ENCODE measurements around the gene CNPPD1.

Gene CNPPD1

GRCh38 chr2:219176818-219177551 lies at the start of gene CNPPD1:
Gene CNPPD1, minus strand, starts transcription at chr2:219176925. Its CDS starts 97 bp downstream, at chr2:219176828.
- DNase-seq = peak; percentile 76 to 98 (median 85)
- intact Hi-C loops (cut with DNase I) = loop anchor here (2.0 to 5.0 kb wide), 3 partner anchors 16 to 120 kb away; partner anchors contain the start of genes DNAJB2 and NHEJ1

GRCh38 chr2:219225350-219225749 lies 48.6 kb upstream of the CNPPD1 start:
- intact Hi-C loops (cut with DNase I) = no loop called here

GRCh38 chr2:219223831-219224610 lies 47.3 kb upstream of the CNPPD1 start:
- intact Hi-C loops (cut with DNase I) = no loop called here
- peak in 1 of 10 donors; percentile 69 for DNase-seq

More at GRCh38 chr2:219225350-219225749, 48.6 kb upstream of the CNPPD1 start:
- no peak for DNase-seq

GRCh38 chr2:219221957-219222518 lies 45.3 kb upstream of the CNPPD1 start:
- intact Hi-C loops (cut with DNase I) = no loop called here
- DNase-seq = peak in 1 of 10 donors; percentile 61

GRCh38 chr2:219220652-219221402 lies 44.1 kb upstream of the CNPPD1 start:
- DNase-seq = peak in 1 of 10 donors; percentile 62
- intact Hi-C loops (cut with DNase I) = no loop called here

GRCh38 chr2:219219784-219220532 lies 43.2 kb upstream of the CNPPD1 start:
- intact Hi-C loops (cut with DNase I) = no loop called here
- no peak for DNase-seq

- DNase-seq = peak; percentile 96 to 100 (median 98)
- intact Hi-C loops (cut with DNase I) = loop anchor here (1.0 kb wide), 1 partner anchor 26 kb away; the partner anchor contains the start of genes GLB1L and STK16
Measured at GRCh38 chr2:219218732-219219701, 42.3 kb upstream of the CNPPD1 start, which contains the start of gene ABCB6. Gene ABCB6, minus strand, starts transcription at chr2:219218958. Its CDS starts 285 bp downstream, at chr2:219218673.

- intact Hi-C loops (cut with DNase I) = loop anchor here (1.0 kb wide), 1 partner anchor 27 kb away; the partner anchor contains the start of genes GLB1L and STK16
- DNase-seq = peak in 9 of 10 donors; percentile 17 to 94 (median 62)
Measured at GRCh38 chr2:219218217-219218731, 41.5 kb upstream of the CNPPD1 start.

GRCh38 chr2:219216535-219216915 lies 39.8 kb upstream of the CNPPD1 start:
- intact Hi-C loops (cut with DNase I) = no loop called here
- DNase-seq = peak in 1 of 10 donors; percentile 56

- intact Hi-C loops (cut with DNase I) = no loop called here
- peak in 1 of 10 donors; percentile 78 for DNase-seq
Measured at GRCh38 chr2:219215871-219216534, 39.3 kb upstream of the CNPPD1 start.

GRCh38 chr2:219214786-219215185 lies 38.1 kb upstream of the CNPPD1 start:
- DNase-seq = no peak
- intact Hi-C loops (cut with DNase I) = no loop called here

GRCh38 chr2:219214141-219214540 lies 37.4 kb upstream of the CNPPD1 start:
- peak in 1 of 10 donors; percentile 73 for DNase-seq
- intact Hi-C loops (cut with DNase I) = no loop called here

- DNase-seq = peak in 1 of 10 donors; percentile 38
- intact Hi-C loops (cut with DNase I) = no loop called here
Measured at GRCh38 chr2:219213486-219214071, 36.9 kb upstream of the CNPPD1 start.

- DNase-seq = no peak
- intact Hi-C loops (cut with DNase I) = no loop called here
Measured at GRCh38 chr2:219213026-219213415, 36.3 kb upstream of the CNPPD1 start.

GRCh38 chr2:219210886-219211362 lies 34.2 kb upstream of the CNPPD1 start:
- DNase-seq = peak in 1 of 10 donors; percentile 56
- intact Hi-C loops (cut with DNase I) = no loop called here

- peak in 1 of 10 donors; percentile 83 for DNase-seq
Measured at GRCh38 chr2:219210196-219210885, 33.6 kb upstream of the CNPPD1 start.

More at GRCh38 chr2:219210196-219210885, 33.6 kb upstream of the CNPPD1 start:
- intact Hi-C loops (cut with DNase I) = no loop called here
